ENCODE results near the gene PPP1R3C. TPM values are rescaled to one million over a fixed set of nuclear protein-coding genes. Genes with fewer than 3 reads are reported as not detected.

Gene PPP1R3C
- under 1 TPM in 1 of 2 experiments, not detected in 1; 0.07 TPM for total RNA-seq

- POLR2A ChIA-PET, result interaction anchor here (0.8 kb wide), 1 partner anchor 334 kb away, joined by 4 read pairs; no protein-coding TSS in a partner anchor
- intact Hi-C loops (cut with micrococcal nuclease), result loop anchor here (2.0 to 5.0 kb wide), 2 partner anchors 221 to 280 kb away; partner anchors contain the start of gene HECTD2
Measured at GRCh38 chr10:91632671-91633550, at the start of gene PPP1R3C. TSS of gene PPP1R3C (minus strand) at chr10:91633071. CDS start at chr10:91632969, 102 bp downstream.

DNA sequence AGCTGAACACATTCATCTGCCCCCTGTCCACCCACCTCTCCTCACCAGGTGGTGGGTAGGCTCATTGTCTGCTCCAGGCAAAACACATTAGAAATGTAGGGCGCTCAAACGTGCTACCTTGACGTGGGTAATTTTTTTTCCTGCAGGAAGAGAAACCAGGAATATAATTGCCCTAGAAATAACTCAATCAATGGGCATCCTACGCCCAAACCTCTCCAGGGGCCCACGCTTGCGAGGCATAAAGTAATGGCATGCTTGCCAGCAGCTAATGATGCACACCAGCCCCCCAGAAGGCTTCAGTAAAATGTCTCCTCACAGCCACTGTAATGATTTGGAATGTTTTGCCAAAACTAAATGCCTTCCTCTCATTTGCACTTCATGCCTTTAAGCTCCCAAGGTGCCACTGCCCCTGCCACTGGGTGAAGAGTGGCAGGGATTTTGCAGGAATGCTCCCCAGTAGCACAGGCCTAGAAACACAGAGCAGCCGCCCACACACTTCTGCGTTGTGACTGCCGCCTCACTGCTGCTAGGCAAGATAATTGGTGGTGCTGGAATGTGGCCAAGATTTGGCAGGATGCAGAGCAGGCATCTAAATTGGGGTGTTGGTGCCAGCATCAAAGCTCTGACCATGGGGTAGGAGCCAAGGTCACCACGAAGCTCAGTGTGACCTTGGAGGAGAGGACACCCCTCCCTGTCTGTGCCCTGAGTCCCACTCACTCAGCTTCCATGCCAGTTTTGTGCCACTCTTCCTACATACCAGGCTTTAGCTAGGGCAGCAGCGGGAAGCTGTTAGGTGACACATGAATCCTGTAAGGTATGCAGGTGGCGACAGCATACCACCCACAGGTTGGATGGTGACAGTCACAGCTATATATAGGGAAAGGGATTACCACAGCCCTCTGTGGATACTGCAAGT, 48.7 kb upstream of the PPP1R3C start:
- CTCF ChIA-PET, result interaction anchor here (0.7 kb wide), 2 partner anchors 312 to 383 kb away, joined by 3 read pairs; no protein-coding TSS in a partner anchor
- Mint-ChIP-seq H3K36me3 (no peaks in the 10 kb centered on the region), H3K27me3 (no peaks in the 10 kb centered on the region), H3K4me3 (no peak overlapping the region), H3K4me1 (ENCODE audit: low read depth) (peaks cover 5% of the 10 kb centered on the region), H3K9me3 (no peaks in the 10 kb centered on the region), H3K27ac (no peak overlapping the region)
- intact Hi-C loops (cut with micrococcal nuclease), result no loop called here
- POLR2A ChIA-PET, result no interaction called here
- DNase-seq, result peak; percentile 20

More at GRCh38 chr10:91632671-91633550, at the start of gene PPP1R3C:
- H3K27me3 Mint-ChIP-seq, result peaks cover 47% of the 10 kb centered on the region
- peaks cover 6% of the 10 kb centered on the region for H3K4me1 Mint-ChIP-seq (ENCODE audit: low read depth)
- no peaks in the 10 kb centered on the region for H3K36me3 Mint-ChIP-seq
- peak within 1 kb of the TSS; percentile 43 for H3K4me3 Mint-ChIP-seq
- no peak within 1 kb of the TSS for H3K27ac Mint-ChIP-seq
- CTCF ChIA-PET, result interaction anchor here (0.7 to 6.0 kb wide), 13 partner anchors 12 to 627 kb away, joined by 3 to 129 read pairs (median 3); no protein-coding TSS in a partner anchor
- no peaks in the 10 kb centered on the region for H3K9me3 Mint-ChIP-seq
- DNase-seq, result peak; percentile 70

GRCh38 chr10:91680487-91680886, 47.6 kb upstream of the PPP1R3C start:
- ChIA-PET CTCF (interaction anchor here (1.0 kb wide), 1 partner anchor 45 kb away, joined by 3 read pairs; no protein-coding TSS in a partner anchor), POLR2A (no interaction called here)
- H3K27ac Mint-ChIP-seq, result no peak overlapping the region
- no peaks in the 10 kb centered on the region for H3K9me3 Mint-ChIP-seq
- no peaks in the 10 kb centered on the region for H3K36me3 Mint-ChIP-seq
- intact Hi-C loops (cut with micrococcal nuclease), result no loop called here
- no peak for DNase-seq
- H3K4me1 Mint-ChIP-seq (ENCODE audit: low read depth), result peaks cover 5% of the 10 kb centered on the region
- H3K4me3 Mint-ChIP-seq, result no peak overlapping the region
- H3K27me3 Mint-ChIP-seq, result no peaks in the 10 kb centered on the region

DNA sequence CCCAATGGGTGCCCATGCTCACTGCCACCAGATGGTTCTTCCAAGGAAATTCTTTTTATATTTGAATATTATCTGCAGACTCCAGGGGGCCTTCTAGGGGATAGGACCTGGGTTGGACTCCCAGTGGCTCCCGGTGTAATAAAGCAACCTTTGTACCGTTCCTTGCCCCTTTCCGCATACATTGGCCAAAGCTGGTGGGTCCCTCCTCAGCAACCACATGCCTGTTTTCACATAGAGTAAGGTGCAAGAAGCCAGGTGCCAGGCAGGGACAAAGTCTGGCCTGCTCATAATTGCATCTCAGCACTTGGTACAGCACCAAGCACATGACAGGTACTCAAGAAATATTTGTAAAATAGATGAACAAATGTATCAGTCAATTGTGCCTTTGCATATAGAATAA, 46.4 kb upstream of the PPP1R3C start:
- ChIA-PET CTCF (interaction anchor here (0.9 kb wide), 1 partner anchor 15 kb away, joined by 3 read pairs; no protein-coding TSS in a partner anchor), POLR2A (no interaction called here)
- no peak overlapping the region for H3K4me3 Mint-ChIP-seq

DNA sequence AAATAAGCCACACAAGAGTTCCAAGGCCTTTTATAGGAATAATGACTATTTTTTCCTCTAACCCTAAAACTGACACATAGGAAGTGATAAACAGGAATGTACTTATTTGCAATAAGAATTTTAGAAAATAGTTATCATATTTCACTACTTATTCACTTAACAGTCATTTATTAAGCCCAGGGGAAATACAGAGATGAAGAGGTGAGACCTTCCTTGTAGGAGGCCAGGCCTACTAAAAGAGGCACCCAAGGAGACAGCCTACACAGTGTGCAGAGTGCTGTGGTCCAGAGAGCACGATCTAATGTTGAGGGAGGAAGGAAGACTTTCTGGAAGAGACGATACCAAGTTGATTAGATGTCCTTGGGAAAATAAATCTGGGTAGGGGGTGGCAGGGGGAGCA, 45.0 kb upstream of the PPP1R3C start:
- ChIA-PET CTCF (no interaction called here), POLR2A (interaction anchor here (0.7 kb wide), 1 partner anchor 418 kb away, joined by 3 read pairs; no protein-coding TSS in a partner anchor)
- intact Hi-C loops (cut with micrococcal nuclease), result no loop called here
- H3K4me1 Mint-ChIP-seq (ENCODE audit: low read depth), result no peaks in the 10 kb centered on the region
- no peak overlapping the region for H3K27ac Mint-ChIP-seq
- no peak overlapping the region for H3K4me3 Mint-ChIP-seq
- DNase-seq, result no peak
- no peaks in the 10 kb centered on the region for H3K36me3 Mint-ChIP-seq
- H3K9me3 Mint-ChIP-seq, result no peaks in the 10 kb centered on the region
- no peaks in the 10 kb centered on the region for H3K27me3 Mint-ChIP-seq

More for the DNA sequence above, 46.4 kb upstream of the PPP1R3C start:
- Mint-ChIP-seq H3K36me3 (no peaks in the 10 kb centered on the region), H3K27ac (no peak overlapping the region), H3K27me3 (no peaks in the 10 kb centered on the region), H3K9me3 (no peaks in the 10 kb centered on the region), H3K4me1 (ENCODE audit: low read depth) (peaks cover 5% of the 10 kb centered on the region)
- intact Hi-C loops (cut with micrococcal nuclease), result no loop called here
- no peak for DNase-seq

- intact Hi-C loops (cut with micrococcal nuclease), result no loop called here
- H3K27ac Mint-ChIP-seq, result no peak overlapping the region
- no peaks in the 10 kb centered on the region for H3K9me3 Mint-ChIP-seq
- H3K27me3 Mint-ChIP-seq, result no peaks in the 10 kb centered on the region
- DNase-seq, result no peak
- ChIA-PET POLR2A (interaction anchor here (0.6 kb wide), 1 partner anchor 645 kb away, joined by 3 read pairs; no protein-coding TSS in a partner anchor), CTCF (no interaction called here)
- no peak overlapping the region for H3K4me3 Mint-ChIP-seq
- H3K36me3 Mint-ChIP-seq, result no peaks in the 10 kb centered on the region
- peaks cover 3% of the 10 kb centered on the region for H3K4me1 Mint-ChIP-seq (ENCODE audit: low read depth)
Measured at GRCh38 chr10:91672021-91672608, 39.2 kb upstream of the PPP1R3C start.

DNA sequence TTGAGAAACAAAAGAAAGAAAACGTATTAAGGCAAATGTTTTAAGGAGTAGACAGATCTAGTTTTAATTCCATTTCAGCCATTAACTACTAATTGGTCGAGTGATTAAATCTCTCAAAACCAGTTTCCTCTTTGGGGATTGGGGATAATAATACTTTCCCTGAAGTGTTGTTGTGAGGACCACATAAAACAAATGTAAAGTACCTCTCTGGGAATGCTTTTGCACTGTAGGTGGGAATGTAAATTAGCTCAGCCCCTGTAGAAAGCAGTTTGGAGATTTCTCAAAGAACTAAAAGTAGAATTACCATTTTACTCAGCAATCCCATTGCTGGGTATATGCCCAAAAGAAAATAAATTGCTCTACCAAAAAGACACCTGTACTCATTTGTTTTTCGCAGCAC, 36.0 kb upstream of the PPP1R3C start:
- intact Hi-C loops (cut with micrococcal nuclease), result no loop called here
- ChIA-PET POLR2A (no interaction called here), CTCF (interaction anchor here (0.6 kb wide), 1 partner anchor 248 kb away, joined by 4 read pairs; no protein-coding TSS in a partner anchor)

DNA sequence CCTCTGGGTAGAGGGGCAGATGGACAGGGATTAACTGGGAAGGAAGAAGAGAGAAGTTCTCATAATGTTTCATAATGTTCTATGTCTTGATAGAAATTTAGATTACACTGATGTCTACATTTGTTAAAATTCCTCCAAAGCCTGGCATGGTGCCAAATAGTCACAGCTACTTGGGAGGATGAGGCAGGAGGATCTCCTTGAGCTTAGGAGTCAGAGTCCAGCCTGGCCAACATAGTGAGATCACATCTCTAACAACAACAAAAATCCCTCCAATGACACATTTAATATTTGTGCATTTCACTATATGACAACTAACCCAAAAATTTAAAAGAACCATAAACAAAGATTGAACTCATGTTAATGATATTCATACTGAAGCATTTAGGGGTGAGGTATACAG, 33.0 kb upstream of the PPP1R3C start:
- DNase-seq, result no peak
- peaks cover 7% of the 10 kb centered on the region for H3K27me3 Mint-ChIP-seq
- POLR2A ChIA-PET, result no interaction called here
- H3K4me3 Mint-ChIP-seq, result no peak overlapping the region
- no peaks in the 10 kb centered on the region for H3K36me3 Mint-ChIP-seq
- intact Hi-C loops (cut with micrococcal nuclease), result no loop called here
- no peaks in the 10 kb centered on the region for H3K4me1 Mint-ChIP-seq (ENCODE audit: low read depth)
- no peaks in the 10 kb centered on the region for H3K9me3 Mint-ChIP-seq
- no peak overlapping the region for H3K27ac Mint-ChIP-seq
- CTCF ChIA-PET, result no interaction called here

More for the DNA sequence above, 36.0 kb upstream of the PPP1R3C start:
- Mint-ChIP-seq H3K36me3 (no peaks in the 10 kb centered on the region), H3K27me3 (peaks cover 3% of the 10 kb centered on the region), H3K27ac (no peak overlapping the region), H3K9me3 (no peaks in the 10 kb centered on the region), H3K4me1 (ENCODE audit: low read depth) (peaks cover 3% of the 10 kb centered on the region), H3K4me3 (no peak overlapping the region)
- DNase-seq, result no peak

GRCh38 chr10:91664426-91664825, 31.6 kb upstream of the PPP1R3C start:
- H3K4me3 Mint-ChIP-seq, result no peak overlapping the region
- no peaks in the 10 kb centered on the region for H3K4me1 Mint-ChIP-seq (ENCODE audit: low read depth)
- H3K27ac Mint-ChIP-seq, result no peak overlapping the region
- no peaks in the 10 kb centered on the region for H3K36me3 Mint-ChIP-seq
- intact Hi-C loops (cut with micrococcal nuclease), result no loop called here
- ChIA-PET CTCF (no interaction called here), POLR2A (no interaction called here)
- H3K27me3 Mint-ChIP-seq, result peaks cover 7% of the 10 kb centered on the region
- no peak for DNase-seq
- no peaks in the 10 kb centered on the region for H3K9me3 Mint-ChIP-seq

DNA sequence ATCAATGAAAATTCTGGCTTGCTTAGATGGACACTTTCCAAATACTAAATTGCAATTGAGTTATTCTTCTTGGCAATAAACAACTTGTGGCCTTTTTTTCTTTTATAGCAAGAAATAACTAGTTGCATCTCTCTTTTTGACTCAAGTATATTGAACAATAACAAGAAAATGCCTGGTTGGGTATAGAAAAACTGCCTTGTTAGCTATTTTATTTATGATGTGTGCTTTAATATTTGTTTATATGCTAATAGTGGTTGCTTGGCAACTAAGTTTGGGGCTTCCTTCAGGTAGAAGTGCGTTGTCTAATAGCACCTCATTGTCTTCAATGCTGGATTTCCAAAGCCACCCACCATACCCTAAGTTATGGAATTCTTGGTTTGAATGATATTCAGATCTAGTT, 30.1 kb upstream of the PPP1R3C start:
- no peaks in the 10 kb centered on the region for H3K36me3 Mint-ChIP-seq
- H3K9me3 Mint-ChIP-seq, result no peaks in the 10 kb centered on the region
- no peak overlapping the region for H3K4me3 Mint-ChIP-seq
- H3K27me3 Mint-ChIP-seq, result peaks cover 7% of the 10 kb centered on the region
- POLR2A ChIA-PET, result no interaction called here
- intact Hi-C loops (cut with micrococcal nuclease), result no loop called here
- DNase-seq, result no peak
- no peak overlapping the region for H3K27ac Mint-ChIP-seq
- H3K4me1 Mint-ChIP-seq (ENCODE audit: low read depth), result no peaks in the 10 kb centered on the region
- CTCF ChIA-PET, result no interaction called here

GRCh38 chr10:91653219-91653870, 20.5 kb upstream of the PPP1R3C start:
- Mint-ChIP-seq H3K9me3 (no peaks in the 10 kb centered on the region), H3K36me3 (no peaks in the 10 kb centered on the region), H3K4me1 (ENCODE audit: low read depth) (no peaks in the 10 kb centered on the region), H3K4me3 (no peak overlapping the region), H3K27ac (no peak overlapping the region), H3K27me3 (no peaks in the 10 kb centered on the region)
- intact Hi-C loops (cut with micrococcal nuclease), result no loop called here
- POLR2A ChIA-PET, result no interaction called here
- CTCF ChIA-PET, result no interaction called here
- no peak for DNase-seq
